ENCODE measurements around the gene AP3B1.

The AP3B1 gene

DNA sequence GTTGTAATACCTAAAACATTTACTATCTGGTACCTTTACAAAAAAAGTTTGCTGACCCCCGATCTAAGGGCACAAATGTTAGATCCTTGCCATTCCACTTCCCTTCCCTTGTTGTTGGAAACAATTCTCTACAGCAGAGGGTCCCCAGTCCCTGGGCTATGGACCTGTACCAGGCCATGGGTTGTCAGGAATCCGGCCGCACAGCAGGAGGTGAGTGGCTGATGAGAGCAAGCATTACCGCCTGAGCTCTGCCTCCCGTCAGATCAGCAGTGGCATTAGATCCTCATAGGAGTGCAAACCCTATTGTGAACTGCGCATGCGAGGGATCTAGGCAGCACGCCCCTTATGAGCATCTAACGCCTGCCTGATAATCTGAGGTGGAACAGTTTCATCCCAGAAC lies 248.5 kb downstream of the AP3B1 start:
- FAIRE-seq = no peak

GRCh38 chr5:78041805-78042204 lies 252.7 kb downstream of the AP3B1 start:
- no peak for FAIRE-seq
- DNase-seq (ENCODE audit: extremely low spot score, insufficient read length, low read depth) = no peak

More for the DNA sequence above, 248.5 kb downstream of the AP3B1 start:
- DNase-seq (ENCODE audit: extremely low spot score, insufficient read length, low read depth) = no peak

DNA sequence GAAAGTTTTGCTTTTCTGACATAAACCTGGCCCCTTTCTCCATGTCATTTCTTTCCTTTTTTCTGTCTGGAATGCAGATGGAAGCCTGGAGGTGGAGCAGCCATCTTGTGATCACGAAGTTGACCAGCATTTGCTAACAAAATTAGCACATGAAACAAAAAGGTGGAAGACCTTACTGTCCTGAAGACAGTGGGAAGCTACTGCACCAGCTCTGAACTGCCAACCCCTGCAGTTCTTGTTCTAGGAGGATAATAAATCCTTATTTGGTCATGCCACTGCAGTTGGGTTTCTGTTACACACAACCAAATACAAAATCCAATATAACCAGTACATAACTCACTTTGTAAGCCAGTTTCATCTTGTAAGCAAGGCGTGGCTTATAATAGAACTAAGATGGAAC lies 269.0 kb downstream of the AP3B1 start:
- FAIRE-seq (no peak), DNase-seq (ENCODE audit: extremely low spot score, insufficient read length, low read depth) (no peak)

DNA sequence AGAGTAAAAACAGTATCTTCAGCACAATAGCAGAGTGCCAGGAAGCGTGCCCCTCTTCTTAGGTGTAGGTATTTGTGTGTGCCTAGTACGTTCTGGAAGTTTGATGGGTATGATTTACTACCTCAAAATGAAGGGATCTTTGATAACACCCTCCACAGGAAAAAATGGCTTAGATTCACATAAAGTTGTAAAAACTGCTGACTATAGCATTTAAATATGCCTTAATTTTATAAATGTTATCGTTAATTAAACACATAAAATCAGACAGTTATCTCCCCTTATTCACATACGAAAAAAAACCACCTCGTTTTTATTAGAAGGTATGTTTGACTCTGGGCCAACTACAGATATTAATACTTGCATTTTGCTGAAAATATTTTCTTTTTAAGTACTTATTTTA lies 274.8 kb downstream of the AP3B1 start:
- DNase-seq (ENCODE audit: extremely low spot score, insufficient read length, low read depth) (no peak), FAIRE-seq (no peak)

DNA sequence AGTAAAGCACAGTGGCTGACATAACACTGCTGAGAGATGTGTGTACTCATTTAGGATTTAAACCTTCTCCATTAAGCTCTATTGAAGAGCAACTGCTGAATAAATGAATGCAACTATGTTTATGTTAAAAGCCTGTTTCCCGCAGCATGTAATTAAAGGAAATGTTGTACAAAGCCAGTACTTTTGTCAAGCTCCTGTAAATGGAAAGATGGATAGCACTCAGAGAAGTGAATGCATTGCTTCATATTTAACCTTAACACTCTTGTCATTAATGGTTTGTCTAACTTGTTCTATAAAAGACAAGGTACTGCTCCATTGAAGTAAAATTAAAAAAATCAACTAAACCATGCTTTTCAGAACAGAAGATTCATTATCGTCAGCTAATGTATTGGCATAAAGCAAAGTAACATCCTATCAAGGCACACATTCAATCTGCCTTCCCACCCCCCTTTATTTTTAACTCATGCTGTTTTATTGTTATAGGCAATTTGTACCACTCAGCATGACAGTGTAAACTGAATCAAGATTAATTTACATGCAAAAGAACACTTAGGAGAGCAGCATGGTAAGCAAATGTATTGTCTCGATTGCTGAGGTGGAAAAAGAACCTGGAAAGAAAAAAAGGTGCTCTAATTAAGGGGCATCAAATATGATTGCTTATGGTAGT lies 277.5 kb downstream of the AP3B1 start:
- no peak for FAIRE-seq
- no peak for DNase-seq (ENCODE audit: extremely low spot score, insufficient read length, low read depth)

DNA sequence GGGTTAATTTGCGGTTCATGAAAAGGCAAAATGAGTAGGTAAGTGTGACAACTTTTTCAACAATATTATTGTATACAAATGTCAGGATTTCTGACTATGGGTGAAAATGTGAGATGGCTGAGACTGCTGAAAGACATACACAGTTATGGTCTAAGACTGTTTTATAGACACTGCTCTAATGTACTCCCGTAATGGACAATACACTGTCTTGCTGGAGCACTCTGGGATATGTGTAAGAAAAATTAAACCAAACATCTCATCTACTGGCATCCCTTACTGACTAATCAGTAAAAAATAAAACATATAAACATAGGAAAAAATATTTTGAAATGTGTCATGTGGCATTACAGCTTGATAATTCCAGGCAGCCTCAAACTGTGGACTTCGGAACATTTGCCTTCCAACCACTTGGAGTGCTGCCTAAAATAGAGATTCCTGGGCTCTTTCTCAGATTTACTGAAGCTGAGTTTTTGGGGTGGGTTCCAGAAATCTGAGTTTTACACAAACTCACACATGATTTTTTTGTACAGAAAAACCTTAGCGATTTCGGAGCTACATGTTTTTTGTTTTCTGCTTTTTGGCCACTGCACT lies 284.5 kb downstream of the AP3B1 start:
- no peak for DNase-seq (ENCODE audit: extremely low spot score, insufficient read length, low read depth)
- FAIRE-seq = no peak

GRCh38 chr5:78008356-78008967 lies 286.0 kb downstream of the AP3B1 start:
- no peak for FAIRE-seq

GRCh38 chr5:78007233-78007632 lies 287.3 kb downstream of the AP3B1 start:
- no peak for FAIRE-seq
- no peak for DNase-seq (ENCODE audit: extremely low spot score, insufficient read length, low read depth)

More at GRCh38 chr5:78008356-78008967, 286.0 kb downstream of the AP3B1 start:
- DNase-seq (ENCODE audit: extremely low spot score, insufficient read length, low read depth) = no peak

DNA sequence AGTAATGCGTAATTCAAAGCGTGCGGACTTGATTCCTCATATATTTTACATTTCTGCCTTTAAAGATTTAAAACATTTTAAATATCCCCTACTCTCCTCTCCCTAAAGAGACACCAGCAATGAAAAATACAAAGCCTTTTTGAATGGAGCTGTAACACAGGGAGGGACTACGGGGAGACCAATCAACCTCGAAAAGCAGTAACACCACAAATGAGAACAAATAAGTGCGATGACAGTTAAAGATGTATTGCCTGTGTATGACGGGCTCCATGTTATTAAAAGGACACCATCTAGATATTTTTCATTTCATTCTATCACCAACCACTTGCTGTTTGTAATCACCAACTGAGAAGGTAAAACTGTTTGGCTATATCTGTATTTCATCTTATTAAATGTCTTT lies 288.0 kb downstream of the AP3B1 start:
- no peak for DNase-seq (ENCODE audit: extremely low spot score, insufficient read length, low read depth)
- FAIRE-seq = no peak

GRCh38 chr5:78005021-78005785 lies 289.3 kb downstream of the AP3B1 start:
- FAIRE-seq (no peak), DNase-seq (ENCODE audit: extremely low spot score, insufficient read length, low read depth) (no peak)

- FAIRE-seq (no peak), DNase-seq (ENCODE audit: extremely low spot score, insufficient read length, low read depth) (no peak)
These were observed 289.9 kb downstream of the AP3B1 start for GRCh38 chr5:78004559-78004958.

DNA sequence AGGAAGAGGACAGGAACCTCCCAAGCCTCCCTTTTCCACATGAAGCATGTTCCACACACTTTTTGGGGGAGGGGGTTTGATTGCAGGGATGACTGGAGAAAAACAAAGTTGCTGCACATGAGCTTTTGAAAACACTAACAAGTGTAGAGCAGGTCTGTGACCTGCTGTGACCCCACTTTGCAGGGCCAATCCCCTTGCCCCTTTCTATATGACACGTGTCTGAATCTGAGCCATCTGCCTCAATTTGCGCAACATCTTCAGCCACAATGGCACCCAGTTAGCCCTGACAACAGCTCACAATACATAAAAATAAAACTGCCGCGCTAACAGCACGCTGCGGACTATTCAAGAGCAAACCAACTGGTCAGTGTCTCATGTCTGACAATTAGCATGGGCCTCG lies 290.6 kb downstream of the AP3B1 start:
- DNase-seq (ENCODE audit: extremely low spot score, insufficient read length, low read depth) = no peak
- no peak for FAIRE-seq

- DNase-seq (ENCODE audit: extremely low spot score, insufficient read length, low read depth) (no peak), FAIRE-seq (no peak)
These were observed 291.0 kb downstream of the AP3B1 start for GRCh38 chr5:78003450-78003849.

GRCh38 chr5:78002690-78003089 lies 291.8 kb downstream of the AP3B1 start:
- no peak for FAIRE-seq
- no peak for DNase-seq (ENCODE audit: extremely low spot score, insufficient read length, low read depth)

DNA sequence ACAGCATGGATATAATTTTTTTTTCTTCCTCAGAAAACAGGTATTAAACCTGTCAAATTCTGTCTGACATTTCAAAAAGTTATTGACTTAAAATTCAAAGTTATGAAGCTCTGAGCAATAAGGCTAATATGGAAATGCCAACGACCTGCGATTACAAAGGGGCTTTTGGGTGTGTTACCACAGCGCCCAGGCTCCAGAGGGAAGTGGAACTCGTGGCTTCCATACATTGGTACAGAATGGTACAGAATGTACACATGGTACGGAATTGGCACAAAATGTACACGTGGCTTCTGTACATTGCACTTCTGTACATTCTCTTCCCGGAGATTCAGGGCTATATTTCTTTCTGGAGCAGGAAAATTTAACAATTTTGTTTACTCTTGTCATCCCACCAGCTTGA lies 293.3 kb downstream of the AP3B1 start:
- DNase-seq (ENCODE audit: extremely low spot score, insufficient read length, low read depth) (no peak), FAIRE-seq (no peak)

GRCh38 chr5:78000191-78000590 lies 294.3 kb downstream of the AP3B1 start:
- no peak for DNase-seq (ENCODE audit: extremely low spot score, insufficient read length, low read depth)

GRCh38 chr5:77999399-77999798 lies 295.1 kb downstream of the AP3B1 start:
- FAIRE-seq (no peak), DNase-seq (ENCODE audit: extremely low spot score, insufficient read length, low read depth) (no peak)

More at GRCh38 chr5:78000191-78000590, 294.3 kb downstream of the AP3B1 start:
- FAIRE-seq = no peak

- no peak for FAIRE-seq
- DNase-seq (ENCODE audit: extremely low spot score, insufficient read length, low read depth) = no peak
These were observed 297.6 kb downstream of the AP3B1 start for GRCh38 chr5:77996943-77997342.

DNA sequence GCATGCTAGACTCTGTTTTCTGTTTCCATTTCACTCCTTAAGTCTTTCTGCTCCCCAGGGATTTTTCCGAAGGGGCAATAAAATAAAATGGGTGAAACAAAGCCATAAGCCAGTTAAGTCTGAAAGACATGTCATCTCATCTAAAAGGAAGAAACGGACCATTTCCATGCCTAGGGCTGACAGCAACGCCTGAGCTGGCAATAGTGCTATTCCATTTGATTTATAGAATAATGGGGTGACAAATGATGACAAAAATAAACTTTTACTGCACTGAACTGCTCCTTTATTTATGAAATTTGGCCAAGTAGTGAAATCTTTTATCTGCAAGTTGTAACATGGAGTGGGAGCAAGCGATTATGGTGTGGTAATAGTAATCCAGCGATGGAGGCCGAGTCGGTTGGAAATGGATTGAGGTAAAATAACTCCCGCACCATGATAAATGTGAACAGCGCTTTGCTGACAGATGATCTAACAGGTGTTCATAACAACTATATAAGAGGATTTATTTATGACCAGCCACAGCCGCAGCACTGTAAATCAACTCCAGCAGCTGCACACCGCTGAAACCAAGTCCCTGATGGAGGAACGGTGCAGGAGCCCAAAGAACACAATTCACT lies 298.6 kb downstream of the AP3B1 start:
- no peak for DNase-seq (ENCODE audit: extremely low spot score, insufficient read length, low read depth)
- FAIRE-seq = no peak

DNA sequence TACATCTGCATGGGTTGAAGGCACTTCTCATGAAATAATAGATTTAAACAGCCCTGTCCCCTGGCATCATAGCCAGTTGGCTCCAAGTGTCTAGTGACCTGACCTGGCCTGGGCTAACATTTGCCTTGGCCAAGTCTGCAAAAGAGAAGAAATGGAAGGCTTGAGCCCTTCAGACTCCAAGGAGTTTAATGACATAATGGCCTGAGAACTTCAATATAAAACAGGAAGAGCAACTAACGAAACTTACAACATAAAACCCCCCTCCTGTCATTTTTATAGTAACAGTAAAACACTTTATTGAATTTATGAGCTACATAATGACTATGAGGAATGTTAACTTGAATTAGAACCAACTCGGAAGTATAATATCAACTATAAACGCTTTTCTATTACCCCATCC lies 299.6 kb downstream of the AP3B1 start:
- DNase-seq (ENCODE audit: extremely low spot score, insufficient read length, low read depth) = no peak
- FAIRE-seq = no peak
